ENCODE measurements around the gene GNG4. TPM values are rescaled to one million over a fixed set of nuclear protein-coding genes. Genes with fewer than 3 reads are reported as not detected.

GNG4 gene
- total and polyA plus RNA-seq, 2 of the 4 experiments (the other 2 are of a cell fraction): 0.18 to 0.29 TPM

- Histone ChIP-seq H2BK15ac (ENCODE audit: low read depth, low read length) (no peak overlapping the region), H4K5ac (ENCODE audit: low read depth, low read length) (no peak overlapping the region), H3K9me3 (ENCODE audit: control insufficient read depth, insufficient read depth, low read length) (no peaks in the 10 kb centered on the region), H3K27me3 (ENCODE audit: control insufficient read depth, insufficient read depth, low read length) (no peaks in the 10 kb centered on the region), H3K56ac (ENCODE audit: extremely low read depth, insufficient read depth, low read length) (no peak overlapping the region), H2AK5ac (ENCODE audit: low read depth, low read length) (no peak overlapping the region), H3K14ac (replicated peaks; ENCODE audit: low read depth, low read length) (no peak overlapping the region), H2BK5ac (ENCODE audit: low read depth, low read length, poor library complexity, severe bottlenecking) (no peak overlapping the region), H3K18ac (ENCODE audit: low read depth, low read length) (no peak overlapping the region), H3K4me1 (ENCODE audit: control insufficient read depth, insufficient read depth, low read length) (no peaks in the 10 kb centered on the region), H2AK9ac (replicated peaks; ENCODE audit: low read depth, low read length, poor library complexity) (no peak overlapping the region), H3K79me1 (ENCODE audit: low read depth in 1 of 2, low read length in 2 of 2) (no peaks in the 10 kb centered on the region), H4K91ac (ENCODE audit: insufficient read depth, low read depth, low read length) (no peak overlapping the region), H3K27ac (ENCODE audit: insufficient read depth, low read length) (no peak overlapping the region), H4K8ac (ENCODE audit: low read depth in 2 of 2, low read length in 2 of 2) (no peak overlapping the region), H3K9me1 (ENCODE audit: insufficient read depth, low read length) (peaks cover 11% of the 10 kb centered on the region; the same call in 1 of the 2 replicates), H4K20me1 (ENCODE audit: insufficient read depth, low read length) (no peaks in the 10 kb centered on the region), H3K9ac (ENCODE audit: low read depth, low read length) (no peak overlapping the region), H2BK20ac (ENCODE audit: low read depth, low read length) (no peak overlapping the region), H3K4ac (ENCODE audit: low read depth, low read length) (no peak overlapping the region), H3K36me3 (ENCODE audit: control insufficient read depth, insufficient read depth, low read length) (peaks cover 3% of the 10 kb centered on the region), H3K4me2 (ENCODE audit: low read depth, low read length) (no peak overlapping the region), H2AFZ (replicated peaks; ENCODE audit: low read length, poor library complexity) (no peak overlapping the region), H3K23ac (ENCODE audit: low read depth, low read length) (no peak overlapping the region), H3K4me3 (ENCODE audit: insufficient read depth, low read depth, low read length) (no peak overlapping the region), H2BK120ac (ENCODE audit: low read depth, low read length) (no peak overlapping the region)
- TF ChIP-seq MXI1 (IDR thresholded peaks at IDR 0.05; ENCODE audit: borderline replicate concordance, low read depth, low read length) (no peak), NFE2L2 (IDR thresholded peaks at IDR 0.05; ENCODE audit: low read depth, low read length) (no peak), USF2 (IDR thresholded peaks at IDR 0.05; ENCODE audit: low read depth, low read length) (no peak), CTCF (conservative IDR thresholded peaks at IDR 0.05; ENCODE audit: low read depth, low read length) (no peak), SMC3 (IDR thresholded peaks at IDR 0.05; ENCODE audit: low read depth, low read length) (no peak), CHD1 (IDR thresholded peaks at IDR 0.05; ENCODE audit: low read depth, low read length) (no peak), POLR2A (IDR thresholded peaks at IDR 0.05; ENCODE audit: low read depth, low read length) (no peak), FOS (IDR thresholded peaks at IDR 0.05; ENCODE audit: low read depth, low read length) (no peak), MAFK (IDR thresholded peaks at IDR 0.05; ENCODE audit: low read depth, low read length) (no peak), ELK1 (IDR thresholded peaks at IDR 0.05; ENCODE audit: borderline replicate concordance, low read depth, low read length) (no peak)
- in situ Hi-C loops (cut with MboI; ENCODE audit: low sequenced_read_pairs): no loop called here
- DNase-seq: peak; percentile 24
- no TSS peak for BruUV-seq (replicated peaks)
- POLR2A ChIA-PET (ENCODE audit: unreplicated experiment): no interaction called here
- no CpG with 5 or more reads among the region's 1 CpG for WGBS, 2 experiments (ENCODE audit: extremely low coverage in 2 of 2, insufficient read length in 1 of 2)
- intact Hi-C loops (cut with micrococcal nuclease): no loop called here
- dilution Hi-C loops (cut with HindIII; ENCODE audit: low sequenced_read_pairs, unreplicated experiment): no loop called here
- CTCF ChIA-PET: no interaction called here
- ATAC-seq (ENCODE audit: low read depth): no peak
These were observed 34.1 kb upstream of the GNG4 start for GRCh38 chr1:235683653-235684052.
